HepG2 (cell line): ENCODE results near the gene TTC28. TPM values are rescaled to one million over a fixed set of nuclear protein-coding genes. Genes with fewer than 3 reads are reported as not detected.

ENCODE experiments used
- ATAC-seq: fragments of 200-7000 bp; cut with Tn5 transposase; 3 replicates; pipeline ENCODE4 v1.9.1; 2020; ENCODE audit warnings: mild to moderate bottlenecking, moderate library complexity
- BruUV-seq: library from RNA; stranded (reverse); fragments of 400-500 nt; replicated peaks from 2 replicates; lab custom pipeline; 2021; lab: Mats Ljungman, UMichigan
- CTCF ChIA-PET: fragments of 300-600 bp; formaldehyde crosslinking; extraction: SDS; loops from one replicate; lab custom pipeline; 2021; ENCODE audit warnings: low total read pairs, inconsistent platforms, low intra/inter-chr PET ratio; lab: Yijun Ruan, JAX
- POLR2A ChIA-PET: fragments of 350-600 bp; sonication (Branson Sonifier 250); formaldehyde crosslinking; loops from one replicate; lab custom pipeline; 2020; ENCODE audit warnings: antibody characterized with exemption, inconsistent platforms; lab: Yijun Ruan, JAX
- DNase-seq: peaks from one replicate; pipeline ENCODE4 v3.0.0-alpha.2; 2015; ENCODE audit warnings: low spot score
- FAIRE-seq: peaks from 3 replicates; lab custom pipeline; 2011; peaks lifted over from hg19 to GRCh38; lab: Jason Lieb, UNC
- H2AFZ ChIP-seq: one replicate; pipeline ENCODE4 v1.6.1; 2011; ENCODE audit warnings: low read length, inconsistent platforms
- H3K27ac ChIP-seq: fragments of 300-600 bp; 3 replicates; pipeline ENCODE4 v1.8.0; 2011; ENCODE audit warnings: mixed run types, mild to moderate bottlenecking, mixed read lengths, low read length, inconsistent platforms; ENCODE audit not compliant: insufficient read depth; ENCODE audit errors: extremely low read length
- H3K27me3 ChIP-seq, 2 experiments: fragments of 200-600 bp in 1 of 2; 2 replicates in 1 of 2; 3 replicates in 1 of 2; pipeline versions ENCODE4 v1.6.0 to v1.8.0; 2011; ENCODE audit warnings: low read length in 2 of 2, mild to moderate bottlenecking in 2 of 2, moderate library complexity in 2 of 2, inconsistent platforms in 1 of 2; ENCODE audit not compliant: insufficient read depth in 2 of 2, control insufficient read depth in 1 of 2
- H3K36me3 ChIP-seq, 2 experiments: fragments of 200-600 bp in 1 of 2; replicated peaks in 1 of 2; 2 replicates in 1 of 2; 3 replicates in 1 of 2; pipeline versions ENCODE4 v1.5.1 to v1.8.0; 2011; ENCODE audit warnings: low read length in 2 of 2, inconsistent platforms in 1 of 2; ENCODE audit not compliant: insufficient read depth in 2 of 2, control insufficient read depth in 1 of 2
- H3K4me1 ChIP-seq: 2 replicates; pipeline ENCODE4 v1.5.1; 2012; ENCODE audit warnings: low read length, inconsistent platforms; ENCODE audit not compliant: insufficient read depth
- H3K4me2 ChIP-seq: 2 replicates; pipeline ENCODE4 v1.6.0; 2011; ENCODE audit warnings: low read depth, low read length, inconsistent platforms
- H3K4me3 ChIP-seq, 3 experiments: fragments of 200-600 bp in 1 of 3; sonication (generic), shearing (Covaris generic) in 1 of 3; replicated peaks in 1 of 3; 2 replicates each; pipeline ENCODE4 v1.5.1; 2011 to 2016; ENCODE audit warnings: low read length in 3 of 3, inconsistent platforms in 2 of 3, low read depth in 2 of 3, mild to moderate bottlenecking in 2 of 3, control low read depth in 1 of 3, mixed read lengths in 1 of 3; ENCODE audit not compliant: insufficient read depth in 1 of 3
- H3K79me2 ChIP-seq: one replicate; pipeline ENCODE4 v1.6.1; 2011; ENCODE audit warnings: low read length, inconsistent platforms; ENCODE audit not compliant: insufficient read depth
- H3K9ac ChIP-seq: 2 replicates; pipeline ENCODE4 v1.6.0; 2011; ENCODE audit warnings: mild to moderate bottlenecking, low read depth, low read length, inconsistent platforms; ENCODE audit not compliant: insufficient read depth
- H3K9me3 ChIP-seq: 2 replicates; pipeline ENCODE4 v1.5.1; 2012; ENCODE audit warnings: mild to moderate bottlenecking, low read length
- H4K20me1 ChIP-seq: 2 replicates; pipeline ENCODE4 v1.6.0; 2011; ENCODE audit warnings: inconsistent platforms, mild to moderate bottlenecking, low read length, moderate library complexity; ENCODE audit not compliant: insufficient read depth
- AHR ChIP-seq: IDR thresholded peaks from 2 replicates; pipeline ENCODE4 v1.6.1; 2018; ENCODE audit warnings: missing genetic modification reagents, missing compliant biosample characterization
- ATF4 ChIP-seq, 2 experiments: fragments of 450-650 bp in 1 of 2; sonication (generic) in 1 of 2; formaldehyde crosslinking; IDR thresholded peaks; 2 replicates each; pipeline versions ENCODE4 v1.5.0 to v1.8.0; 2020 to 2022; ENCODE audit warnings: mild to moderate bottlenecking in 1 of 2, missing genetic modification reagents in 1 of 2
- BORCS8-MEF2B ChIP-seq: sonication (generic); formaldehyde crosslinking; IDR thresholded peaks from 2 replicates; pipeline ENCODE4 v1.8.0; 2022; ENCODE audit warnings: mild to moderate bottlenecking, missing genetic modification reagents
- ERF ChIP-seq: IDR thresholded peaks from 2 replicates; pipeline ENCODE4 v1.6.1; 2018; ENCODE audit warnings: missing biosample characterization, missing genetic modification reagents
- HMGA1 ChIP-seq: sonication (generic); formaldehyde crosslinking; conservative IDR thresholded peaks from 2 replicates; pipeline ENCODE4 v1.4.0; 2020; ENCODE audit warnings: missing genetic modification reagents
- MEF2D ChIP-seq: sonication (generic); formaldehyde crosslinking; IDR thresholded peaks from 2 replicates; pipeline ENCODE4 v1.5.1; 2020; ENCODE audit warnings: mild to moderate bottlenecking, missing genetic modification reagents
- NFYB ChIP-seq: sonication (generic); formaldehyde crosslinking; IDR thresholded peaks from 2 replicates; pipeline ENCODE4 v1.4.0; 2020; ENCODE audit warnings: missing genetic modification reagents
- RCOR2 ChIP-seq: IDR thresholded peaks from 2 replicates; pipeline ENCODE4 v1.6.1; 2016; ENCODE audit warnings: missing biosample characterization, missing genetic modification reagents
- YEATS2 ChIP-seq: sonication (generic); formaldehyde crosslinking; IDR thresholded peaks from 2 replicates; pipeline ENCODE4 v1.4.0; 2020; ENCODE audit warnings: missing genetic modification reagents, borderline replicate concordance
- ZNF557 ChIP-seq: sonication (generic); formaldehyde crosslinking; IDR thresholded peaks from 2 replicates; pipeline ENCODE4 v1.4.0; 2020; ENCODE audit warnings: missing genetic modification reagents
- ZNF674 ChIP-seq: sonication (generic); formaldehyde crosslinking; IDR thresholded peaks from 2 replicates; pipeline ENCODE4 v1.5.0; 2020; ENCODE audit warnings: low read depth, mild to moderate bottlenecking, missing genetic modification reagents
- ZNF737 ChIP-seq: sonication (generic); formaldehyde crosslinking; IDR thresholded peaks from 2 replicates; pipeline ENCODE4 v1.5.0; 2020; ENCODE audit warnings: missing genetic modification reagents, mild to moderate bottlenecking, borderline replicate concordance
- ZNF800 ChIP-seq: sonication (generic); formaldehyde crosslinking; IDR thresholded peaks from 2 replicates; pipeline ENCODE4 v1.4.0; 2020; ENCODE audit warnings: missing genetic modification reagents
- ZSCAN9 ChIP-seq: IDR thresholded peaks from 2 replicates; pipeline ENCODE4 v1.6.1; 2016; ENCODE audit warnings: borderline replicate concordance
- WGBS: methylation state at CpG from one replicate; pipeline ENCODE4 v1.1.6; 2017; ENCODE audit warnings: low lambda C conversion rate; 5-methylcytosine and 5-hydroxymethylcytosine counted together
- in situ Hi-C: cut with HindIII; loops from 2 replicates; pipeline ENCODE4 v1.10.0; 2017; ENCODE audit warnings: low pct_unique_long_range_greater_than_20kb; ENCODE audit not compliant: extremely low pct_ligation_motif_present
- intact Hi-C: fragments of 100-400 bp; cut with micrococcal nuclease; formaldehyde crosslinking; loops from one replicate; pipeline ENCODE4 v1.10.0; 2022; ENCODE audit not compliant: unreplicated experiment
- polyA plus RNA-seq, 8 experiments: library from polyadenylated mRNA; depleted of rRNA in 3 of 8; stranded (reverse) in 7 of 8; unstranded in 1 of 8; fragments of >200 nt; fragmentation: Illumina TruSeq in 4 of 8; extraction: Trizol in 4 of 8; gene quantifications; 2 replicates each; pipeline versions ENCODE4 v1.2.1 to v1.2.3, GENCODE V29; 2011 to 2016; ENCODE audit warnings: low read depth in 4 of 8, missing spikeins in 1 of 8, mixed read lengths in 1 of 8; ENCODE audit not compliant: insufficient read depth in 1 of 8
- total RNA-seq, 5 experiments: library from RNA; depleted of rRNA; stranded (reverse); fragments of >200 nt; fragmentation: Illumina TruSeq; extraction: Trizol; gene quantifications; 2 replicates each; pipeline ENCODE4 v1.2.3, GENCODE V29; 2016; ENCODE audit warnings: low read depth in 1 of 5

Gene TTC28
- total and polyA plus RNA-seq, 2 of the 13 experiments (the other 11 are each of a cell fraction or from before 2014, with no cell fraction given), result 4.2 to 13.1 TPM

GRCh38 chr22:28031383-28031922 lies 648.2 kb downstream of the TTC28 start:
- in situ Hi-C loops, result no loop called here
- intact Hi-C loops, result no loop called here
- no peak for DNase-seq
- POLR2A ChIA-PET, result no interaction called here
- CTCF ChIA-PET, result no interaction called here
- no TSS peak for BruUV-seq
- Histone ChIP-seq H3K4me3 (no peak overlapping the region), H3K79me2 (no peaks in the 10 kb centered on the region), H3K9ac (no peak overlapping the region), H3K27me3 (no peaks in the 10 kb centered on the region), H3K9me3 (no peaks in the 10 kb centered on the region), H3K4me1 (peaks cover 26% of the 10 kb centered on the region), H2AFZ (no peak overlapping the region), H3K4me2 (no peak overlapping the region), H3K27ac (no peak overlapping the region), H3K36me3 (peaks cover 4 to 25% of the 10 kb centered on the region in 2 experiments; a peak in 4 of 5 replicates), H4K20me1 (no peaks in the 10 kb centered on the region)
- ATAC-seq, result no peak
- 93% methylated on average over 6 of the region's 6 CpGs for WGBS
- no peak for FAIRE-seq
- TF ChIP-seq AHR (no peak), ZNF674 (CRISPR knock-in tag) (no peak), ZNF800 (CRISPR knock-in tag) (no peak), ZNF557 (no peak), ZSCAN9 (CRISPR knock-in tag) (no peak), BORCS8-MEF2B (CRISPR knock-in tag) (no peak), ATF4 (CRISPR knock-in tag; IDR thresholded peaks at IDR 0.05) (no peak), HMGA1 (no peak), NFYB (CRISPR knock-in tag) (no peak), MEF2D (CRISPR knock-in tag) (no peak), ZNF737 (CRISPR knock-in tag) (no peak), ERF (no peak), RCOR2 (no peak), YEATS2 (no peak)
- TF ChIP-seq, all 625 proteins: peak for 0
